ENCODE measurements around the gene EIF2B4. TPM values are rescaled to one million over a fixed set of nuclear protein-coding genes. Genes with fewer than 3 reads are reported as not detected.

EIF2B4 gene
- total and polyA plus RNA-seq, 2 of the 13 experiments (the other 11 are each of a cell fraction or from before 2014, with no cell fraction given), result 91.5 to 96.4 TPM

- peak; percentile 95 for TF ChIP-seq SNAPC4 (CRISPR knock-in tag; IDR thresholded peaks at IDR 0.05)
- no peak for TF ChIP-seq TERF1 (CRISPR knock-in tag; IDR thresholded peaks at IDR 0.05)
- TF ChIP-seq ARHGAP35 (CRISPR knock-in tag; IDR thresholded peaks at IDR 0.05; ENCODE audit: borderline replicate concordance), result peak; percentile 78; the same call in 1 of the 2 replicates
- peak; percentile 66; the same call in 1 of the 2 replicates for TF ChIP-seq SP5 (CRISPR knock-in tag; IDR thresholded peaks at IDR 0.05; ENCODE audit: borderline replicate concordance, low read depth)
- peak; percentile 95 for TF ChIP-seq ZNF414 (CRISPR knock-in tag; IDR thresholded peaks at IDR 0.05)
- peak; percentile 83 for TF ChIP-seq ZBTB38 (CRISPR knock-in tag; IDR thresholded peaks at IDR 0.05)
- TF ChIP-seq CHCHD3 (CRISPR knock-in tag; IDR thresholded peaks at IDR 0.05), result no peak
- 0 out of 2 replicates have a peak, but pooled peaks have one; percentile 18 for TF ChIP-seq HNF4G (IDR thresholded peaks at IDR 0.05; ENCODE audit: borderline replicate concordance, low read depth, low read length)
- no peak; the same call in 1 of the 2 replicates for TF ChIP-seq HNF4G (CRISPR knock-in tag; IDR thresholded peaks at IDR 0.05; ENCODE audit: borderline replicate concordance, low read depth)
- TF ChIP-seq TBX2 (CRISPR knock-in tag; IDR thresholded peaks at IDR 0.05; ENCODE audit: borderline replicate concordance), result peak; percentile 80
- peak; percentile 91 for TF ChIP-seq ZNF891 (CRISPR knock-in tag; IDR thresholded peaks at IDR 0.05)
- peak; percentile 84 for TF ChIP-seq UBTF (CRISPR knock-in tag; IDR thresholded peaks at IDR 0.05)
- TF ChIP-seq KAT7 (CRISPR knock-in tag; IDR thresholded peaks at IDR 0.05; ENCODE audit: borderline replicate concordance), result peak; percentile 48; the same call in 1 of the 2 replicates
- peak; percentile 67; the same call in 1 of the 2 replicates for TF ChIP-seq ZNF768 (CRISPR knock-in tag; IDR thresholded peaks at IDR 0.05)
- TF ChIP-seq NR2F2 (IDR thresholded peaks at IDR 0.05; ENCODE audit: borderline replicate concordance, low read depth), result peak; percentile 57; the same call in 1 of the 2 replicates
- no peak for TF ChIP-seq SKI (IDR thresholded peaks at IDR 0.05; ENCODE audit: partially characterized antibody)
- TF ChIP-seq ZNF772 (CRISPR knock-in tag; IDR thresholded peaks at IDR 0.05), result peak; percentile 45; the same call in 1 of the 2 replicates
- TF ChIP-seq ZNF432 (CRISPR knock-in tag; IDR thresholded peaks at IDR 0.05; ENCODE audit: borderline replicate concordance), result no peak
Measured at GRCh38 chr2:27322766-27323595, 47.2 kb downstream of the EIF2B4 start, which contains the start of gene MPV17 (continued).
